Measurements from ENCODE around the gene DGAT2L6.

The DGAT2L6 gene

Small RNAs within 50 kb of the gene (small RNA-seq; reads per million reads assigned to genes)
- 0.03 to 0.18 reads per million in 2 experiments for gene RNA5SP507

All from SK-N-DZ (cell line).